HEK293 (cell line): ENCODE results near the gene CCDC28B.
A peak's percentile ranks its signal among the peaks of the same experiment; 100 is the strongest.

Experiments
- CTCF ChIA-PET: fragments of 350-600 bp; formaldehyde crosslinking; extraction: SDS; loops from one replicate; lab custom pipeline; 2021; ENCODE audit warnings: antibody characterized with exemption; lab: Yijun Ruan, JAX
- POLR2A ChIA-PET: fragments of 300-600 bp; formaldehyde crosslinking; extraction: SDS; loops from one replicate; lab custom pipeline; 2020; ENCODE audit warnings: antibody characterized with exemption, inconsistent platforms; lab: Yijun Ruan, JAX
- H3K27ac ChIP-seq: fragments of 200-500 bp; sonication (Bioruptor generic); 2 replicates; pipeline ENCODE4 v1.5.1; 2014; ENCODE audit warnings: low read depth, low read length, control low read depth, inconsistent platforms; ENCODE audit errors: extremely low read depth
- H3K36me3 ChIP-seq, 2 experiments: fragments of 200-500 bp in 1 of 2; sonication (Bioruptor generic) in 1 of 2; 1 replicate in 1 of 2; 2 replicates in 1 of 2; pipeline ENCODE4 v1.5.1; 2014 to 2017; ENCODE audit warnings: inconsistent platforms in 2 of 2, low read length in 2 of 2; ENCODE audit not compliant: control insufficient read depth in 2 of 2, insufficient read depth in 1 of 2
- H3K4me1 ChIP-seq: fragments of 200-500 bp; sonication (Bioruptor generic); 2 replicates; pipeline ENCODE4 v1.5.1; 2014; ENCODE audit warnings: mild to moderate bottlenecking, low read length, inconsistent platforms; ENCODE audit not compliant: control insufficient read depth, insufficient read depth
- H3K4me3 ChIP-seq: 2 replicates; pipeline ENCODE4 v1.5.1; 2011; ENCODE audit warnings: low read depth, mild to moderate bottlenecking, control low read depth, low read length, moderate library complexity
- H3K9me3 ChIP-seq: fragments of 200-500 bp; sonication (Bioruptor generic); 2 replicates; pipeline ENCODE4 v1.5.1; 2014; ENCODE audit warnings: low read depth, low read length, inconsistent platforms; ENCODE audit not compliant: control insufficient read depth, insufficient read depth
- CTCF ChIP-seq: fragments of 450-650 bp; formaldehyde crosslinking; IDR thresholded peaks from 2 replicates; pipeline ENCODE4 v1.5.1; 2016; ENCODE audit warnings: missing biosample characterization, missing genetic modification characterization
- FEZF1 ChIP-seq: fragments of 450-650 bp; formaldehyde crosslinking; IDR thresholded peaks from 2 replicates; pipeline ENCODE4 v1.5.1; 2016; ENCODE audit warnings: missing biosample characterization, missing genetic modification characterization
- IKZF3 ChIP-seq: fragments of 450-650 bp; IDR thresholded peaks from 2 replicates; pipeline ENCODE4 v1.5.0; 2018; ENCODE audit warnings: missing biosample characterization, mild to moderate bottlenecking, missing genetic modification characterization, moderate library complexity
- INSM2 ChIP-seq: fragments of 450-650 bp; formaldehyde crosslinking; IDR thresholded peaks from 2 replicates; pipeline ENCODE4 v1.5.1; 2016; ENCODE audit warnings: missing biosample characterization, missing genetic modification characterization
- PATZ1 ChIP-seq: fragments of 450-650 bp; formaldehyde crosslinking; IDR thresholded peaks from 2 replicates; pipeline ENCODE4 v1.5.1; 2016; ENCODE audit warnings: missing biosample characterization, missing genetic modification characterization
- REPIN1 ChIP-seq: fragments of 450-650 bp; formaldehyde crosslinking; IDR thresholded peaks from 2 replicates; pipeline ENCODE4 v1.5.1; 2017; ENCODE audit warnings: missing biosample characterization, missing genetic modification characterization, low read depth
- SALL2 ChIP-seq: fragments of 450-650 bp; formaldehyde crosslinking; IDR thresholded peaks from 2 replicates; pipeline ENCODE4 v1.5.0; 2017; ENCODE audit warnings: missing biosample characterization, mild to moderate bottlenecking, missing genetic modification characterization, borderline replicate concordance
- SCRT1 ChIP-seq: fragments of 450-650 bp; formaldehyde crosslinking; IDR thresholded peaks from 2 replicates; pipeline ENCODE4 v1.5.1; 2016; ENCODE audit warnings: missing biosample characterization, missing genetic modification characterization, borderline replicate concordance
- ZBTB1 ChIP-seq: fragments of 450-650 bp; formaldehyde crosslinking; IDR thresholded peaks from 2 replicates; pipeline ENCODE4 v1.5.1; 2016; ENCODE audit warnings: missing biosample characterization, missing genetic modification characterization
- ZBTB6 ChIP-seq: fragments of 450-650 bp; formaldehyde crosslinking; IDR thresholded peaks from 2 replicates; pipeline ENCODE4 v1.5.1; 2017; ENCODE audit warnings: missing biosample characterization, missing genetic modification characterization
- ZBTB8A ChIP-seq: fragments of 450-650 bp; formaldehyde crosslinking; IDR thresholded peaks from 2 replicates; pipeline ENCODE4 v1.5.1; 2016; ENCODE audit warnings: missing biosample characterization, missing genetic modification characterization
- ZNF121 ChIP-seq: fragments of 450-650 bp; formaldehyde crosslinking; IDR thresholded peaks from 2 replicates; pipeline ENCODE4 v1.5.1; 2016; ENCODE audit warnings: missing biosample characterization, missing genetic modification characterization
- ZNF140 ChIP-seq: fragments of 450-650 bp; formaldehyde crosslinking; IDR thresholded peaks from 2 replicates; pipeline ENCODE4 v1.5.1; 2016; ENCODE audit warnings: missing biosample characterization, missing genetic modification characterization
- ZNF354C ChIP-seq: fragments of 450-650 bp; formaldehyde crosslinking; IDR thresholded peaks from 2 replicates; pipeline ENCODE4 v1.5.1; 2016; ENCODE audit warnings: missing biosample characterization, missing genetic modification characterization, low read depth, borderline replicate concordance
- ZNF37A ChIP-seq: fragments of 450-650 bp; IDR thresholded peaks from 2 replicates; pipeline ENCODE4 v1.5.1; 2018; ENCODE audit warnings: missing biosample characterization, missing genetic modification characterization
- ZNF510 ChIP-seq: fragments of 450-650 bp; formaldehyde crosslinking; IDR thresholded peaks from 2 replicates; pipeline ENCODE4 v1.5.1; 2018; ENCODE audit warnings: mild to moderate bottlenecking, missing genetic modification characterization, missing biosample characterization; ENCODE audit not compliant: insufficient replicate concordance
- ZNF548 ChIP-seq: fragments of 450-650 bp; formaldehyde crosslinking; IDR thresholded peaks from 2 replicates; pipeline ENCODE4 v1.5.1; 2016; ENCODE audit warnings: missing biosample characterization, missing genetic modification characterization
- ZNF600 ChIP-seq: fragments of 450-650 bp; formaldehyde crosslinking; IDR thresholded peaks from 2 replicates; pipeline ENCODE4 v1.5.1; 2016; ENCODE audit warnings: missing biosample characterization, missing genetic modification characterization
- ZNF654 ChIP-seq: fragments of 450-650 bp; formaldehyde crosslinking; IDR thresholded peaks from 2 replicates; pipeline ENCODE4 v1.5.1; 2016; ENCODE audit warnings: low read depth, missing biosample characterization, missing genetic modification characterization
- ZNF837 ChIP-seq: fragments of 450-650 bp; formaldehyde crosslinking; IDR thresholded peaks from 2 replicates; pipeline ENCODE4 v1.5.1; 2016; ENCODE audit warnings: missing biosample characterization, missing genetic modification characterization

CCDC28B gene

GRCh38 chr1:32215629-32216480 lies 15.5 kb downstream of the CCDC28B start:
- TF ChIP-seq ZNF654 (tag by site-specific recombination) (peak; percentile 39), PATZ1 (tag by site-specific recombination) (peak; percentile 49; the same call in 1 of the 2 replicates), REPIN1 (no peak), CTCF (peak; percentile 72), ZBTB8A (tag by site-specific recombination) (no peak), ZNF354C (tag by site-specific recombination) (no peak), IKZF3 (tag by site-specific recombination) (peak; percentile 67), ZNF600 (tag by site-specific recombination) (peak; percentile 16; the same call in 1 of the 2 replicates), ZNF121 (tag by site-specific recombination) (no peak), INSM2 (no peak)

GRCh38 chr1:32216566-32216965 lies 16.2 kb downstream of the CCDC28B start:
- TF ChIP-seq ZNF37A (tag by site-specific recombination) (no peak), SALL2 (tag by site-specific recombination) (no peak), ZNF140 (tag by site-specific recombination) (no peak), ZBTB1 (tag by site-specific recombination) (no peak), FEZF1 (no peak), ZNF510 (tag by site-specific recombination) (no peak), ZNF548 (tag by site-specific recombination) (no peak), ZBTB6 (tag by site-specific recombination) (no peak), ZNF837 (no peak), SCRT1 (tag by site-specific recombination) (no peak)
- TF ChIP-seq, all 188 proteins: peak for 0
- peaks cover 0 to 75% of the 10 kb centered on the region in 2 experiments; a peak in 2 of 3 replicates for H3K36me3 ChIP-seq
- CTCF ChIA-PET: interaction anchor here (0.6 to 3.7 kb wide), 18 partner anchors 9 to 197 kb away, joined by 3 to 27 read pairs (median 4); no protein-coding TSS in a partner anchor
- POLR2A ChIA-PET: interaction anchor here (1.3 to 4.2 kb wide), 5 partner anchors 8 to 178 kb away, joined by 3 to 22 read pairs (median 5); partner anchors contain the start of genes BSDC1, IQCC and MARCKSL1
- no peaks in the 10 kb centered on the region for H3K9me3 ChIP-seq
- 0 out of 2 replicates have a peak, but pooled peaks cover 2% of the 10 kb centered on the region for H3K4me1 ChIP-seq
- no peak overlapping the region for H3K4me3 ChIP-seq
- no peak overlapping the region for H3K27ac ChIP-seq

More at GRCh38 chr1:32215629-32216480, 15.5 kb downstream of the CCDC28B start:
- Histone ChIP-seq H3K4me3 (no peak overlapping the region), H3K4me1 (0 out of 2 replicates have a peak, but pooled peaks cover 2% of the 10 kb centered on the region), H3K27ac (no peak overlapping the region), H3K36me3 (peaks cover 0 to 72% of the 10 kb centered on the region in 2 experiments; a peak in 2 of 3 replicates), H3K9me3 (no peaks in the 10 kb centered on the region)
- POLR2A ChIA-PET: interaction anchor here (0.6 to 4.2 kb wide), 7 partner anchors 8 to 179 kb away, joined by 3 to 22 read pairs (median 5); partner anchors contain the start of genes BSDC1, HDAC1, IQCC and MARCKSL1
- CTCF ChIA-PET: interaction anchor here (0.6 to 3.7 kb wide), 37 partner anchors 8 to 198 kb away, joined by 3 to 27 read pairs (median 4); partner anchors contain the start of genes IQCC, KPNA6 and MARCKSL1
